CD4-positive, alpha-beta T cell treated with Interleukin-6 at 100 ng/mL for 8 hours (primary cell): ENCODE measurements around the gene CCDC38.
"Not testable (repeated sequence)": the region's sequence is repeated elsewhere in the genome, so short reads cannot be mapped to it uniquely, and the experiment has no call there.

Source experiments
- DNase-seq: peaks from one replicate; pipeline ENCODE4 v3.0.0-alpha.2; 2020; ENCODE audit warnings: mixed read lengths, low spot score

Gene CCDC38

DNA sequence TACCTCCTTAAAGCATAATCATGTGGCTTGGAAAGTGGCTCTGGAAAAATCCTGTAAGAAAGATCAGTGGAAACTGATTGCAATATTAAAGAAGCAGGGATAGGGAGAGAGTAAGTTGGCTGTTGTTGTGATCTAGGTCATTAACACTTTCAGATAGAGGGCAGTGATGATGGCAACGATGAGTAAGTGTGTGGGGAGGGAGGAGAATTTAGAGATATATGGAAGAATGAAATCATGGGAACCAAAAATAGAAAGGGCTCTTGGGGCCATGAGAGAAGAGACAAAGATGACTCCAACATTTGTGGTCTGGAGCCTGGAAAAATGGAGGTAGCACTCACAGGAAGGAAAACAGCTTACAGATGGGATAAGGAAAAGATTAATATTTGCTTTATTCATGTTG lies 60.3 kb downstream of the CCDC38 start:
- no peak for DNase-seq

DNA sequence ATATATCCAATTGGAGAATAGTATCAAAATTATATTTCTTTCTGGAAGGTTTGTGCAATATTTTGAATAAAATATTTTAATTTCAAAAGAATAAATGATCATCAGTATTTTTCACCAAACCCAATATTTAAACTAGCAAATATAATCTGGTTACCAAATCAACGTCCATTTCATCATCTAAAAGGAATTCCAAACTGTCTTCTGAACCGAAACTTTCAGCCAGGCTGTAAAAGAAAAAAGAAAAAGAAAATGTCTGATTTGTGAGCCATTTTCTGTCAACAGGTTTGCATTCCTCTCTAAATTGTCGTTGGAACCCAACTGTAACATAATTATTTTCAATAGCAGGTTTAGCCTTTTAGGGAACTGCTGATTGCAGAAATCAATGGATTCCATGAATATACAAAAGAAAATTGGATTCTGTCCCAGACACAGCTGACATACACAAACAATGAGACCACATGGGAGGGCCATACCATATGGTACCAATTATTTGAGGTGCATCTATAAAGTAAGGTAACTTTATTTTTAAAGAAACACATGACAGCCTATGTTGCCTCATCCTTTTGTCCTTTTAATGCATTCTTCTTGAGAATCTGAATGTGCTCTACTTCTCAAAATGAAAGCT lies 61.0 kb downstream of the CCDC38 start:
- no peak for DNase-seq

DNA sequence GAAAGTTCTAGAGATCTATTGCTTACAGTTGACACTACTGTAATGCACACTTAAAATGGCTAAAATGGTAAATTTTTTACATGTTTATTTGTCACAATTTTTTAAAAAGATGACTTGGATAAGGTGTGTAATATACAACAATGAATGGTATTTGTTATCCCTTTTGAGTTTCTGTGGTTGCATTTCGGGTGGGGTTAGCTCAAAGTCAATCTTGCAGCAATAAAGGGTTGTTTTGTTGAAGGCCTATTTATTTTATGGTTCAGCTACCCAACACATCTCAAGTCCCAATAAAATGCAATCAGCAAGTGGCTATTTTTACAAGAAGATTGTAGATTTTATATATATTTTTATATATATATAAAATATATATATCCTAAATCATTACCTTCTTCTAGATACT lies 61.5 kb downstream of the CCDC38 start:
- DNase-seq: no peak

DNA sequence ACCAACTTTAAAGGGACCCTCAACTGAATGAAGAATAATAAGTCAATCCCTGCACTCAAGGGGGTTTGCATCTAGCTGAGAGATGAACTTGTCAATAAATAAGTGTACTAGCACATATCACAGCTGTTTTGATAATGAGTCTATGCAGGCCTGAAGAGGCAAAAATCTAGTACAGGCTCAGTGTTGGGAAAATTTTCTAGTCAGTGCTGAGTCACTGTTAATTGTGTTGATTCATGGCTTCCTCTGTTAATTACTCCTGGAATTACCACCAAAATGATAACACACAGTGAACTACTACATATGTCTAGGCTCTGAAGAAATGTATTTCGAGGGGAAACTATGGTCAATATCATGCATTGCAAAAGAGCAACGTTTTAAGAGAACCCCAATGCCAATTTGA lies 64.8 kb downstream of the CCDC38 start:
- no peak for DNase-seq

DNA sequence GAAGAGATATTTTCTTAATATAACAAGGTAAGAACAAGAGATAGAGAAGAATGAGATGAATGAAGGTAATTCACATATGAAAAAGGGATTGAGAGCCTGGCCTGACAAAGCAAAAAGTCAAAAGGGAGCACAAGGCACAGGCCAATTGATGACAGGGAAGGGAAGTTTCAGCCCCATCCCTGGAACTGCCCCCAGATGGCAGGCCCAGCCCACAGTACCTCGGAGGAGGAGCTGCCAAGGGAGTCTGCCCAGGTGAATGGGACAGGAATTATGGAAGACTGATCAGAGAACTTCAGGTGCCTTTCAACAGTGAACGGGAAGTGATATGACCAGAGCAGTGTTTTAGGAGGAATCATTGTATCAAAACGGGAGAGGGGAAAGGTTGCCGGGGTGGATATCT lies 68.0 kb downstream of the CCDC38 start:
- no peak for DNase-seq

DNA sequence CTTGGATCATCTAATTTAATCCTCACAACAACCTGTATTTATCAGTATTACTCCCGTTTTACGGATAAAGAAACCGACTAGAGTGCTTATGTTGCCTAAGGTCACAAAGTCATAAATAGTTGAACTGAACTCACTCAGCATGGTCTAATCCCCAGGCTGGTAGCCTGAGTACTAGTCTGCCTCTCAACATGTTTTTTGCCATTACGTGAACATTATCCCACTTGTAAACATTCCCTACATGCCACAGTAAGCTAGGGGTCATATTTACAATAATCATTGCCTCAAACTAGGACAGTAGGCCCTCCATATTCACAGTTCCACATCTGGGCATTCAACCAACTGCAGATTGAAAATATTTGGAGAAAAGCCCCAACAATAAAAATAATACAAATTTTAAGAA lies 71.5 kb downstream of the CCDC38 start:
- DNase-seq: no peak

DNA sequence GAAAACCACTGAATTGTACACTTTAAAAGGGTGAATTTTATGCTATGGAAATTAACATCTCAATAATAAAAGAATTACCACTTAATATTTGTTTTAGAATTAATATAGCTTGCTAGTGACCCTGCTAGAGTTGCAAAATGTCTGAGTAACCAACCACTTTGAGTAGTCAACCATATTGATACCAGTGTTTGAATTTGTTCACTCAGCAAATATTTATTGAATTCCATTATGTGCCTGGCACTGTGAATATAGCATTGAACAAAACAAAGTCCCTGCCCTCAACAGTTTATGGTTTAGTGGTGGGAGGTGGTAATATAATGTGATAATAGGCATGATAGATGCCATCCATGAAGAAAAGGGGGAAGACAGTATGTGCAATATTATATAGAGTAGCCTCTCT lies 79.1 kb downstream of the CCDC38 start:
- DNase-seq: no peak

DNA sequence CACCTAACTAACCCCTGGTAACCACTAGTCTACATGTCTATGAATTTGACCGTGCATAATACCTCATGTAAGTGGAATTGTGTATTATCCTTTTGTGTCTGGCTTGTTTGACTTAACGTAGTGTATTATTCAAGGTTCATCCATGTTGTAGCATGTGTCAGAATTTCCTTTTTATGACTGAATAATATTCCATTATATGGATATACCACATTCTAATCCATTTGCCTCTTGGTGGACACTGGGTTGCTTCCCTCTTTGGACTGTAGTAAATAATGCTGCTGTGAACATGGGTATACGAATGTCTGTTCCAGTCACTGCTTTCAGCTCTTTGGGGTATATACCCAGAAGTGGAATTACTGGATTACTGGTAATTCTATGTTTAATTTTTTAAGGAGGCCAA lies 80.4 kb downstream of the CCDC38 start:
- no peak for DNase-seq

DNA sequence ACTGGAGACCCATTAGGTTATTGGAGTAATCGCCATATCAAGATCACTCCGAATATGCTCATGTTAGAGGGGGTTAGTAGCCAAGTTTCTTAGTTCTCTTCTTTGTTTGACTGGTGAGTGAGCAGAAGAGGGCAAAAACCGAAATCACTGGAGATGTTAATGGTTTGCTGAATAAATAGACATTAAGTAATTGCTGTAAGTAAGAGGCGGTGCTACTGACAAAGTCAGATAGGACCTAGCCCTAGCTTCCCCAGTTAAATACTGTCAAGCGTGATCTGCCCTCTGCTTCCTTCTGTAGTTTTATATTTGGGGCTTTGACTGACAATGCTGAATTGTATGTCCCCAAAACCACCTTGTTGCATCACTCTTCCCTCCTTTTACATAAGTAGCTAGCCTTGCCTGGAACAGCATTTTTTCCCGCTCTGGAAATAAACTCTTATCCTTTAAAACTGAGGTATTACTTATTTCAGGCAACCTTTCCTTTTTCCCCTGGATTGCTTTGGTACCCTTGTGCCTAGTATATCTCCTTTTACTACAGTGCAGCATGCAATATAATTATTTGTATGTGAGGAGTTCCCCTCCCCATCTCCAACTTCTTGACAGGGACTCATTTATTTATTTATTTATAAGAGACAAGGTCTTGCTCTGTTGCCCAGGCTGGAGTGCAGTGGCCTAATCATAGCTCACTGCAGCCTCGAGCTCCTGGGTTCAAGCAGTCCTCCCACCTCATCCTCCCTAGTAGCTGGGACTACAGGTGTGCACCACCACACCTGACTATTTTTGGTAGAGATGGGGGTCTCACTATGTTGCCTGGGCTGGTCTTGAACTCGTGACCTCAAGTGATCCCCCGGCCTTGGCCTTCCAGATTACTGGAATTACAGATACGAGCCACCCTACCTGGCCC lies 82.2 kb downstream of the CCDC38 start:
- DNase-seq: no peak

DNA sequence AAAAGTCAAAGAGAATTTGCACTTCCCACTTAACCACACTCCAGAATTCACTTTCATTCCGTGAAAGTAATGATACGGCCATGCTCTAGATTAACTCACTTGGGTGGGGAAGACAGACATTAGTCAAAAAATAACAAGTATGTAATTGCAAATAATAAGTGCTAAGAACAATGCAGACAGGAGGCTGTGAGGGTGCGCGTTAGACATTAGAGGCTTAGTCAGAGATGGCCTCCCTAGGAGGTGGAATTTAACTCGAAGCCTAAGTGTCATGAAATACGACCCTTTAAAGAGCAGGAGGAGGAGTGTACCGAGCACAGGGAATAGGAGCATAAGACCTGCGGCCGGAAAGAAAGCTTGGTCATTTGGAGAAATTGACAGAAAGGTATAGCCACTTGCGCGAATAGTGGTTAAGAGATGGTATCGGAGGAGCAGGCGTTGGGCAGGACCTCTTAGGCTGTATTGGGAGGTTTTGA lies 83.0 kb downstream of the CCDC38 start:
- DNase-seq: no peak

DNA sequence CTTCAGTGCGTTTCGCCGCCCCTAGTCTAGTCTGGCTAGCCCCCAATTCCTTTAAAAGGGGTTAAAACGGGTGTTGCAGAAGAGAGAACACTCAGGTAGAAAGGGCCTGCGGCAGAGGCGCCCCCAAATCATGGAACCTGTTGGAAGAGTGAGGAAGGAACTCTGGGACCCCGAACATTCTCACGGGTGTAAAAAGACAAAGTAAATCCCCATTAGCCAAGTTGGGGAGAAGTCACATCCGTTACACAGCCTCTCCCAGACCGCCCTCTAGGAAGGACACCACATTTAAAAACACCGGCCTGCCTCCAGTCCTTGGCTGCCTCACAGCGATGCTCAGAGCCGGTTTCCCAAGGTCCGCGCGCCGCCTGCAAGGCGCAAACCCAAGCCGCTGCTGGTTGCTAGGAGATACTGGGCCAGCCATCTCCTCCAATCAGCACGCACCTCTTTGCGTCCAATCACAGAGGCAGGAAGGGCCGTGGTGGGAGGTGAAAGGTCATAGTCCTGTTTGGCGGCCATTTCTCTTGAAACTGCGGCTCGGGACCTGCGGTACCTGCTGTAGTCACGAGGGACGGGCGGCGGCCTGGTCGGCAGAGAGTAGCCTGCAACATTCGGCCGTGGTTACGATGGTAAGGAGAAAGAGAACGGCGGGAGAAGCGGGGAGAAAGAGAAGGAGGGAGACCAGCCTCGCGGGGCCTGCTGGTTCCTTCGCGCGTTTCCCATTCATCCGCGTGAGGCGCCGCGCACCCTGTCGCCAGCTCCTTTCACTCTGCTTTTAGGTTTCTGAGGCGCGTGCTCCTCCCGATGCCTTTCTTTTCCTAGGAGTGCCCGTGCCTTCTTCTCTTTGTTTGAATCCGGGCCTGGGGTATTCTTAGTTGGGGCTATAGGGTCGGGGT lies 83.7 kb downstream of the CCDC38 start, which contains the start of gene SNRPF:
Gene SNRPF, plus strand, starts transcription at position 502 of the 893 bp plus-strand sequence. Its CDS starts 122 bp downstream, at position 624.
- DNase-seq: peak; percentile 92

DNA sequence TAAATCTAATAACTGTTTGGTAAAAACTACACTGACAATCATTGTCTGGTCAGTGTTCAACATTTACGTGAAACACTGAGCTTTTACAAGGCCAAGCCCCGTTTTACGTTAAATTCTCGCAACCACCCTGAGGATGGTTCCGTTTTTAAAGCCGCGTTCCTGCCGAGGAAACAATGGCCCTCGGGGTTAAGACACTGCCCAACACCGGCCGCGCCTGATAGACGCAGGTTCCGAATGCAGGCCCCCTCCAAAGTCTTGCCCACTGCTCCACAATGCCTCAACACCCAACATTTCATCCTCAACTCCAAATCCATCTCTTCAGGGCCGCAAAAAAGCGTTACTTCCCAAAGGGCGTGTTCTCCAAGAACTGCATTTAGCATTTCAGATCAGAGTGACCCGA lies 84.6 kb downstream of the CCDC38 start:
- DNase-seq: no peak

DNA sequence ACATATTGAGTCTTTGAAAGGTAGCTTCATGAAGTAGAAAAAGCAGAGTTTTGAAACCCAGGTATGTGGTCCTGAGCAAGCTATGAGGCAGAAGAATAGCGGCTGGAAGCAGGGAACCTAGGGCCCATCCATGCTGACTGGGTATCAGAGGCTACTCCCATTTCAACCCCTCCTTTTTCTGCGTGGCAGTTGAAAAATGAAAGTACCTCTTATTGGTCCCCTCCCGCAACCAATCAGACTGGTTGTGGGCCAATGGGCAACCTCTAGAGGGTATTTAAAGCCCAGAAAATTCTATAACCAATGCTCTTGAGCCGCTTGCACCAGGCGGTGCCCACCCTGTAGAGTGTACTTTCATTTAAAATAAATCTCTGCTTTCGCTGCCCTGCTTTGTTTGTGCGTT lies 85.3 kb downstream of the CCDC38 start:
- DNase-seq: no peak

DNA sequence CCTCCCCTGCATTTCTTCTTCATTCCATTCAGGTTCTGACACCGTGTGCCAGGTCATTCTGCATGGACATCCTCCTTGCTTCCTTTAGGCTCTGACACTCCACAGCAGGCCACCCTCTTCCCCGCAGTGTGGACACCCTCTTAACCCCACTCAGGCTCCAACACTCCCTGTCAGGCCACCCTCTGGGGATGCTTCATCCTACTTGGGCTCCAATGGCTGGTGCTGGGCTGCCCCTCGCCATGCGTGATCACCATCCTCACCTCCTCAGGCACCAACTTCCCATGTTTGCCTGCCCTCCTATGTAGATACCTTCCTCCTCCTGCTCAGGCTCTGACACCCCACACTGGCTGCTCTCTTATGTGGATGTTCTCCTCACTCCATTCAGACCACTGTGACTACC lies 90.3 kb downstream of the CCDC38 start:
- DNase-seq: no peak

DNA sequence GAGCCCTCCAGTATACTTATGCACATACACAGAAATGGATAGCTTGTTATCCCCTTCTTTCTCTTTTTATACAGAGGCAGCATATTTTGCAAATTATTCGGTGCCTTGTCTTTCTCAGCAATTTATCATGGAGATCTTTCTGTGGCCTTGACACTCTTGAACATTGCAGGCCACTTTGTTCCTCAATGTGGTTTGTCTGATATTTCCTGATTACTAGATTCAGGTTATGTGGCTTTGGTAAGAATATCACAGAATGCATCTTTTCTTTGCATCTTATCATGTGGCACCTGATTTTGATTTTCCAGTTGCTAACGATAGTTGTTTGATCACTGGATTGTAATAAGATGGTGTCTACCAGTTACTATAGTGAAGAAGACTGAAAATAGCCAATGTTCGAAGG lies 90.8 kb downstream of the CCDC38 start:
- no peak for DNase-seq

DNA sequence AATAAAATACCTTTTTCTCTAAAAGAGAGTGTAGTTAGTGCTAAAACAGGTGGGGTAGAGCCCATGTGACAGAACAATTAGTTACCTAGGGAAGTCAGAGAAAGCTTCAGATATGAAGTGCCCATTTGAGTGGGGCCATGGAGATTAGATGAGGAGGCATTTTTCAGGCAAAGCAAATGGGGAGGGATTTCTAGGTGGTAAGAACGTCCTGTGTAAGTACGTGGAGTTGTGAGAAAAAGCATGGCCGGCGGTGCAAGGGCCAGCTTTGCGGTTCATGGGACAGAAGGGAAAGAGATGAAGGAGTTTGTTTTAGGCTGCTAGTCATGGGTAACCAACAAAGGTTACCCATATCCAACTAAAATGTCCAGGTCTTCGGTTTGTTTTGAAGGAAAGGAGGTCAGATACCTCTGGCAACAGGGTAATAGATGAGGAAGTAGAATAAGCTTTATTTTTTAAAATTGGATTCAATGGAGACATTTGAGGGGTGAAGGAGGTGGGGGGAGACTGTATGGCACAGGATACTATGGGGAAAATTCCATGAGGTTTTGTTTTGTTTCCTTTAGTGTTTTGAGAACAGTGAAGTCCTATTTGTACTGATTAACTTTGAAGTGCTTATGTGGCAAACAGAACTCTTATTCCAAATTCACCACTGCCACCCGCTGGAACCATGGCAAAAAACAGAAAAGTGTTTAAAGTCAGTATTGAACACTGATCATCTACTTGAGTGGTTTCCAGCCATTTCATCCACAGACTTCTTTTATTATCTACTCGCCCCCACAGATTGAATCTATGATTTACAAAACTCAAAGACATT lies 93.6 kb downstream of the CCDC38 start:
- no peak for DNase-seq

DNA sequence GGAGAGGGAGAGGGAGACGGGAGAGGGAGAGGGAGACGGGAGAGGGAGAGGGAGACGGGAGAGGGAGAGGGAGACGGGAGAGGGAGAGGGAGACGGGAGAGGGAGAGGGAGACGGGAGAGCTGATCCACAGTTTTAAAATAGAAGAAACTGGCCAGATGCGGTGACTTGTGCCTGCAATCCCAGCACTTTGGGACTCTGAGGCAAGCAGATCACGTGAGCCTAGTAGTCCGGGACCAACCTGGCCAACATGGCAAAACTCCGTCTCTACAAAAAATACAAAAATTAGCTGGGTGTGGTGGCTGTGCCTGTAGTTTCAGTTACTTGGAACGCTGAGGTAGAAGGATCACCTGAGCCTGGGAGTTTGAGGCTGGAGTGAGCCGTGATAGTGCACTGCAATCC lies 100.0 kb downstream of the CCDC38 start:
- DNase-seq: not testable (repeated sequence)

DNA sequence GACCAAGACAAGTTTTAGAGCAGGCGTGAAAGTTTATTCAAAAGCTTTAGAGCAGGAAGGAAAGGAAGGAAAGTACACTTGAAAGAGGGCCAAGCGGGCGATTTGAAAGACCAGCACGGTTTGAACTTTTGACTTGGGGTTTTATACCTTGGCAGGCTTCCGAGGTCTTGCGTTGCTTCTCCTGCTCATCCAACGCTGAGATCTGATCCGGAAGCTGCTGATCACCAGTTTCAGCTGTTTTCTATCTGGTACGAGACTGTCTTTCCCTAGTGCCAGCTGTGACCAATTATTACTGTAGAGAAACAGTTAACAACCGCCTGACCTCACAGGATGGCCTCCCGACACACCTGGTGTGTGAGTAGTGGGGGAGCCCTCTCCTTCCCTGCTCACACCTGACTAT lies 104.3 kb downstream of the CCDC38 start:
- DNase-seq: no peak

DNA sequence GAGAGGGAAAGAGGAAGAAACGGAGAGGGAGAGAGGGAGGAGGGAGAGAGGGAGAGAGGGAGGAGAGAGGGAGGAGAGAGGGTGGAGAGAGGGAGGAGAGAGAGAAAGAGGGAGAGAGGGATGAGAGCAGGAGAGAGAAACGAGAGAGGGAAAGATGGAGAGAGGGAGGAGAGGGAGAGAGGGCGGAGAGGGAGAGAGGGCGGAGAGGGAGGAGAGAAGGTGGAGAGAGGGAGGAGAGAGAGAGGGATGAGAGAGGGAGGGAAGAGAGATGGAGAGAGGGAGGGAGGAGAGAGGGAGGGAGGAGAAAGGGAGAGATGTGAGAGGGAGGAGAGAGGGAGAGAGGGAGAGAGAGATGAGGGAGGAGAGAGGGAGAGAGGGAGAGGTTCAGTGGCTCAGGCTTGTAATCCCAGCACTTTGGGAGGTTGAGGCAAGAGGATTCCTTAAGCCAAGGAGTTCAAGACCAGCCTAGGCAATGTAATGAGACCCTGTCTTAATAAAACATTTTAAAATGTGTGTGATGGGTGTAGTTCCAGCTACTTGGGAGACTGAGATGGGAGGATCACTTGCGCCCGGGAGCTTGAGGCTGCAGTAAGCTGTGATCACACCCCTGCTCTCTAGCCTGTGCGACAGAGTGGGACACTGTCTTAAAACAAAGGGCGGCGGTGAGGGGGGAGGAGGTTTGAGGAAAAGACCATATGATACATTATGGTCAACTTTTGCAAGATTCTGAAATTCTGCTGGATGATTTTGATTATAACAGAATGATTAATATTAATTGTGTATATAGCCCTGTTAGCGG lies 105.0 kb downstream of the CCDC38 start:
- no peak for DNase-seq

DNA sequence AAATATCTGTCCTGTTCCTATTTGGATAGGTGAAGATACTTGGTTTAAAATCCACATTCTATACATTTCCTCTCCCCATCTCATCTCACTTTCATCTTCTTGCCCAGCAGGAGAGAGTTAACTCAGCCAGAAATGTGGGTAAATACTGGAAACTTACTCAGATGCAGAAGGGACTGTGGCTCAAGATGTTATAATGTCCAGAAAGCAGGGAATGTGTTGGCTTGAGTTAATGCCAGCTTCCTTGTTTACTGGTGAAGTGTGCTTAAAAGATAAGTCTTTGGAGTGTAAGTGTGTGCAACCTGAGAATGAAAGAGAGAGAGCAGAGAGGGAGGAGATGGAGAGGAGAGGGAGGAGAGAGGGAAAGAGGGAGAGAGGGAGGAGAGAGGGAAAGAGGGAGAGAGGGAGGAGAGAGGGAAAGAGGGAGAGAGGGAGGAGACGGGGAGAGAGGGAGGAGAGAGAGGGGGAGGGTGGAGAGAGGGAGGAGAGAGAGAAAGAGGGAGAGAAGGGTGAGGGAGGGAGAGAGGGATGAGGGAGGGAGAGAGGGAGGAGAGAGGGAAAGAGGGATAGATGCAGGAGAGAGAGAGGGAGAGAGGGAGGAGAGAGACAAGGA lies 105.7 kb downstream of the CCDC38 start:
- no peak for DNase-seq
